GM18909 (cell line): ENCODE results near the gene NECTIN2.
"Not testable (repeated sequence)": the region's sequence is repeated elsewhere in the genome, so short reads cannot be mapped to it uniquely, and the experiment has no call there.

Experiments
- ATAC-seq: cut with Tn5 transposase; IDR thresholded peaks from one replicate; pipeline ENCODE4 v1.9.1; 2021; ENCODE audit warnings: mild to moderate bottlenecking; ENCODE audit not compliant: unreplicated experiment, poor library complexity

NECTIN2 gene

DNA sequence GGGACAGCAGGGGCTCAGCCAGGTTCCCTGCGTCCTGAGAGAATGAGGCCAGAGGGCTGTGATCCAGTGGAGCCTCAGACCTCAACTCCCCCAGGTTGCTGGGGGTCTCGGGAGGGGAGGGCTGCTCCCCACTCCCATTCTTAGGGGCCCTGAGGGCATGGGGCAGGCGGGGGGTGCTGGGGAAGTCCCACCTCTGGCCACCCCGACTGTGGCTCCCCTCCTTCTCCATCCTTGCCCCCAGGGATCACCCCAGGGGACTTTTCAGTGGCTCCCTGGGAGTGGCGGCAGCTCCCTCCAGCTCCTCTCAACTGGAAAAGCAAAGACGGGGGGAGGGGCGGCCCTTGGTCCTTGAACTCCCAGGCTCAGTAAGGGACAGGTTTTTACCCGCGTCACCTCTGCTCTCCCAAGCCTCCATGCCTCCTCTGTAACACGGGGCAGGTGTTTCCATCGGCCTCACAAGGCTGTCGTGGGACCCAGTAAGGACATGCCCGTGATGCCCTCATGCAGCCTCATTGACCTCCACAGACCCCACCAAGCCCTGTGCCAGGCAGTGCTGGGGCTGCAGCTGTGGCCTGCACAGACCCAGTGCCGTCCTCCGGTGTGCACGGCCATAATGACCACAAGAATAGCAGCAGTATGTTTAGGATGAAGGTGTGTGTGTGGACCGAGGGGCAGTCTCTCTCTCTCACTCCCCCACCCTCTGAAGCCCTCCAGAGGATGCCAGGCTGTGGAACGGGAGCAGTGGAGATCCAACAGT lies 33.4 kb downstream of the NECTIN2 start:
- no peak for ATAC-seq

GRCh38 chr19:44882063-44882462 lies 36.0 kb downstream of the NECTIN2 start:
- ATAC-seq, result no peak

DNA sequence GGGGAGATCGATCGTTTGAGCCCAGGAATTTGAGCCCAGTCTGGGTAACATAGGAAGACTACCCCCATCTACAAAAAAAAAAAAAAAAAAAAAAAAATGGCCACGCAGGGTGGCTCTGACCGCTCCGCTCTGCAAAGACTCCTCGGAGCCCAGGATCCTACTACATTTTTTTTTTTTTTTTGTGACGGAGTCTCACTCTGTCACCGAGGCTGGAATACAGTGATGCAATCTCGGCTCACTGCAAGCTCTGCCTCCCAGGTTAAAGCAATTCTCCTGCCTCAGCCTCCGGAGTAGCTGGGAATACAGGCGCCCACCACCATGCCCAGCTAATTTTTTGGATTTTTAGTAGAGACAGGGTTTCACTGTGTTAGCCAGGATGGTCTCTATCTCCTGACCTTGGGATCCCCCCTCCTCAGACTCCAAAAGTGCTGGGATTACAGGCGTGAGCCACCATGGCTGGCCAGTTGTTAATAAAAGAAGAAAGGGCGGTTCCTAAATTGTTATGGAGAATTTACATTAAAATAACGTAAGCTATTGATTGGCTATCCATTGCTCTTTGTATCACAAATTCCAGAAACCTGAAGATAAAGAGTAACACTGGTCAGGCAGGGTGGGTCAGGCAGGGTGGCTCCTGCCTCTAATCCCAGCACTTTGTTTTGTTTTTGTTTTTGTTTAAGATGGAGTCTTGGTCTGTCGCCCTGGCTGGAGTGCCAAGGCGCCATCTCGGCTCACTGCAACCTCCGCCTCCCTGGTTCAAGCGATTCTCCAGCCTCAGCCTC lies 36.7 kb downstream of the NECTIN2 start:
- ATAC-seq, result not testable (repeated sequence)

DNA sequence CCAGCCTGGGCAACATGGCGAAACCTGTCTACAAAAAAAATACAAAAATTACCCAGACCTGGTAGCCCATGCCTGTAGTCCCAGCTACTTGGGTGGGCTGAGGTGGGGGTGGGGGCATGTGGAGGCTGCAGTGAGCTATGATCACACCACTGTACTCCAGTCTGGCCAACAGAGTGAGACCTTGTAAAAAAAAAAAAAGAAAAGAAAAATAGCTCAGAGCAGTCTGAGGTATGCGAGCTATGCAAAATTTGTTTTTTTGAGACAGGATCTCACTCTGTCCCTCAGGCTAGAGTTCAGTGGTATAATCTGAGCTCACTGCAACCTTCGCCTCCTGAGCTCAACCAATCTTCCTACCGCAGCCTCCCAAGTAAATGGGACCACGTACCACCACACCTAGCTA lies 37.8 kb downstream of the NECTIN2 start:
- ATAC-seq, result no peak

DNA sequence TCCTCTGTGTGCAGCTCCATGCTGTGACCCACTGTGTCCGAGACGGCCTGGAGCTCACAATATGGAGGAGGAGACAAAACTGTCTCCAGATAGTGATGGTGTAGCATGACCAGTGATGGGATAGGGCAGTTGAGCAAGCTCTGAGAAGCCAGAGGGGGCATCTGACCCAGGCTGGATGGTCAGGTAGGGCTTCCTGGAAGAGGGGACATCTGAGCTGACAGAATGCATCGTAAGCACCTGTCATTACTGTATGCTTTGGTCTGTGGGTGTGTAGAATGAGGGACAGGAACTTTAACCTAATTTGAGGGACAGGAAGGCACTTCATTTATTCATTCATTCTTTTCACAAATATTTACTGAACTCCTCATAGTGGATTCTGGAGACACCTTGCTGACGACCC lies 38.5 kb downstream of the NECTIN2 start:
- no peak for ATAC-seq

- no peak for ATAC-seq
Measured at GRCh38 chr19:44886141-44886540, 40.0 kb downstream of the NECTIN2 start.

GRCh38 chr19:44887648-44888047 lies 41.6 kb downstream of the NECTIN2 start:
- ATAC-seq, result no peak

GRCh38 chr19:44888335-44888734 lies 42.2 kb downstream of the NECTIN2 start:
- ATAC-seq, result not testable (repeated sequence)

- ATAC-seq, result no peak
Measured at GRCh38 chr19:44889830-44890365, 43.8 kb downstream of the NECTIN2 start.

DNA sequence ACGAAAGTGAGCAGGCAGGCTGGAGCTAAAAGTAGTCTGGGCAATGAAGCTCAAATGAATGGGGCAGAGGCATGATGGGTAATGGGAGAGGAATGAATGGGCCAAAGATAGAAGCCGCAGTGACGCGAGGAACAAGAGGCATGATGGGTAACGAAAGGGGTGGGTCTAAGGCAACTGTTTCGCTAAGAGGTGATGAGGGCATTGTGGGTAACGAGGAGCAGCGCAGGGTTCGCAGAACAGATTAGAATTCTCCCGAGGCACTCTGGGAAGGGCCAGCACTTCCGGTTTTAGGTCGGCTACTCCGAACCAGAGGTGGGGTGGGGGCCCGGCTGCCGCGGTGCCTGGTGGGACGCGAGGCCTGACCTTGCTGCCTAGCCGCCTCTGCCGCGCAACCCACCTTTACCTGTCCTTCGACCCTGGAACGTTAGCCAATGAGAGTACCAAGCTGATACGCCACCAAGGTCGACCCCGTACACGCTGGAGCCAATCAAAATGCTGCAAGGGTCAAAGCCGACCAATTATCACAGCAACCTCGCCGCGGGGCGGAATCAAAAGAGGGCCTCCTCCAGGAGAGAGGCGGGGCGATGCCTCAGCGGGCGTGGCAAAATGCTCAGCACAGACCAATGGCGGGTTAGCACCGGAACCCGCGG lies 44.4 kb downstream of the NECTIN2 start:
- ATAC-seq, result peak; percentile 82

DNA sequence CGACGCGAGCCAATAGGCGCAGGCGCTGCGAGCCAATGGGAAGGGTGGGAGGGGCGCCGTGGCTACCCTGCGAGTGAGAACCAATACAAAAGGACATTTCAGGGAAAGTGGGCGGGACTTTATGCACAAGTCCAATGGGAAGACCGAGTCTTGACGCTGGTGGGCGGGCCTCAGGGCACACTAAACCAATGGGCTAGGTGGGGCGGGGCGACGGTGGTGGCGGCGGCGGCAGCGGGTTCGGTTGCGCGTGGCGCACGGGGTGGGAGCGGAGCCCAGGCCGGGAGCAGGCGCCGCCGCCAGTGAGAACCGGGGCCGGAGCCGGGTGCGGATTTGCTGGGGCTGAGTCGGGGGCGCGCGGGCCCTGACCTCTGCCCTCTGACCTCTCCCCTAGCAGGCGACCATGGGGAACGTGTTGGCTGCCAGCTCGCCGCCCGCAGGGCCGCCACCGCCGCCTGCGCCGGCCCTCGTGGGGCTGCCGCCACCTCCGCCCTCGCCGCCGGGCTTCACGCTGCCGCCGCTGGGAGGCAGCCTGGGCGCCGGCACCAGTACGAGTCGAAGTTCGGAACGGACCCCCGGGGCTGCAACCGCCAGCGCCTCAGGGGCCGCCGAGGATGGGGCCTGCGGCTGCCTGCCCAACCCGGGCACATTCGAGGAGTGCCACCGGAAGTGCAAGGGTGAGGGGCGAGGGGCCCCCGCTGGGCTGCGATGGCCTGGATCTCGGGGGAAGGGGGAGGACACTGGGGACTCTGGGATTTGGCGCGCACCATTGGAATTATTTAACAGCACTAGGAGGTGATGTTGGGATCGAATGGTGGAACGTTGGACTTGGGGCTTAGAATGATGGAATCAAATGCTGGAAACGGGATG lies 45.2 kb downstream of the NECTIN2 start, which contains the start of gene TOMM40:
Gene TOMM40 (plus strand): TSS at position 239 of the 867 bp plus-strand sequence. CDS start 162 bp downstream, at position 401.
- peak; percentile 71 for ATAC-seq

GRCh38 chr19:44892932-44893331 lies 46.8 kb downstream of the NECTIN2 start:
- no peak for ATAC-seq

- ATAC-seq, result no peak
Measured at GRCh38 chr19:44893332-44894051, 47.4 kb downstream of the NECTIN2 start.

DNA sequence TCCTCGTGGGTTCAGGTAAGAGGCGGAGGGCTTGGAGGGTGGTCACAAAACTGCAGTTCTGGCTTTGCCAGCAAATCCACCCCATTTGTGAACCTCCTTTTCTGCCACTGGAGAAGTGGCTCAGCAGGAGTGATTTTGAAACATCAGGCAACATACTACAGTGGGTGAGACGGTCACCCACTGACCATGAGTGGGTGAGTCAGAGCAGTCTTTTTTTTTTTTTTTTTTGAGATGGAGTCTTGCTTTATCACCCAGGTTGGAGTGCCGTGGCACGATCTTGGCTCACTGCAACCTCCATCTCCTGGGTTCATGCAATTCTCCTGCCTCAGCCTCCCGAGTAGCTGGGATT lies 47.9 kb downstream of the NECTIN2 start:
- no peak for ATAC-seq

DNA sequence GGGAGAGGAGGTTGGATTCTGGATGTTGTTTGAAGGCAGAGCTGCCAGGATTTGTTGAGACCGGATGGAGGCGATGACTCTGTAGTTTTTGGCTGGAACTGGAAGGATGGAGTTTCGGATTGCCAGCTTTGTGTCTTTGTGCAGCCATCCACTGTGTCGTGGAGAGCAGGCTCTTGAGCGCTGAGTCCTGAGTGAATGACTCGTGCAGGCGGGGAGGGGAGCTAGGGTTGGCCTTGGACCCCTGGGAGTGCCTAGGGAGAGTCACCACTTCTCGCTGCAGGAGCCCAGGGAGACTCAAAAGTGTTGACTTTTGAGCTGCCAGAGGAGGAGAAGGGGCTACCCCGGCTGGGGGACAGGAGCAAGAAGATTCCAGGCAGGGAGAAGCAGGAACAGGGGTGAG lies 48.8 kb downstream of the NECTIN2 start:
- ATAC-seq, result no peak

GRCh38 chr19:44897835-44898234 lies 51.7 kb downstream of the NECTIN2 start:
- no peak for ATAC-seq

DNA sequence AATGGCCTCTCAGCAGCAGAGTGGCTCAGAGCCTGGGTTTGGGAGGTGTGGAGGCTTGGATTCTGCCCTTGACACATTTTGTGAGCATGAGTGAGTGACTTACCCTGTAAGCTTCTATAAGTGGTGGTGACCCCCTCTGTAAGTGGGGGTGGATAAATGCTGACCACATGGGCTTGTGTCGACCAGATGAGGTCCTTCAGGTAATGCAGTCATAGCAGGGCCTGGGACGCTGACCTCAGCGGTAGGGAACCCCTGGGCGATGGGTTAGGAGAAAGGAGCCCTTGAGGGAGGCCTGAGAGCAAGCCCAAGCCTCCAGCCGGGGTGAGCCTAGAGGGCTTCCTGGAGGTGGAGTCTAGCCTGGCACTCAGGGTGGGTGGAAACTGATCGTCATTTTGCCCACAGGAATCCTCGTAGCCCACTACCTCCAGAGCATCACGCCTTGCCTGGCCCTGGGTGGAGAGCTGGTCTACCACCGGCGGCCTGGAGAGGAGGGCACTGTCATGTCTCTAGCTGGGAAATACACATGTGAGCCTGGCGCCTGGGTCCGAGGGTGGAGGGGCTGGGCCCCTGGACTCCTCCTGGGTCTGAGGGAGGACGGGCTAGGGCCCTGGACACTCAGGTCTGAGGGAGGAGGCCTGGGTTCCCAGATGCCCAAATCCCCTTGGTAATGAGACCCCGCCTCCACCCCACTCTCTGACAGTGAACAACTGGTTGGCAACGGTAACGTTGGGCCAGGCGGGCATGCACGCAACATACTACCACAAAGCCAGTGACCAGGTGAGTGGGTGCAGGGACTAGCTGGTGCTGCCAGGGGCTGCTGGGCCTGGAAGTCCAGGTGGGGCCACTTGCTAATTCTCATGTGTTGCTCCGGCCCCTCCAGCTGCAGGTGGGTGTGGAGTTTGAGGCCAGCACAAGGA lies 54.5 kb downstream of the NECTIN2 start:
- no peak for ATAC-seq

DNA sequence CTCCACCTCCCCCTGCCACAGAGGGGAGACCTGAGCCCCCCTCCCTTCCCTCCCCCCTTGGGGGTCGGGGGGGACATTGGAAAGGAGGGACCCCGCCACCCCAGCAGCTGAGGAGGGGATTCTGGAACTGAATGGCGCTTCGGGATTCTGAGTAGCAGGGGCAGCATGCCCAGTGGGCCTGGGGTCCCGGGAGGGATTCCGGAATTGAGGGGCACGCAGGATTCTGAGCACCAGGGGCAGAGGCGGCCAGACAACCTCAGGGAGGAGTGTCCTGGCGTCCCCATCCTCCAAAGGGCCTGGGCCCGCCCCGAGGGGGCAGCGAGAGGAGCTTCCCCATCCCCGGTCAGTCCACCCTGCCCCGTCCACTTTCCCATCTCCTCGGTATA lies 57.1 kb downstream of the NECTIN2 start:
- no peak for ATAC-seq
